GM12878 (cell line): ENCODE results near the gene CTSO. TPM values are rescaled to one million over a fixed set of nuclear protein-coding genes. Genes with fewer than 3 reads are reported as not detected.

Experiments used
- ATAC-seq: fragments of 200-7000 bp; cut with Tn5 transposase; 3 replicates; pipeline ENCODE4 v1.9.1; 2020; ENCODE audit warnings: mild to moderate bottlenecking, moderate library complexity
- BruUV-seq: library from RNA; stranded (reverse); fragments of 400-500 nt; replicated peaks from 2 replicates; lab custom pipeline; 2021; lab: Mats Ljungman, UMichigan
- CTCF ChIA-PET: fragments of 300-600 bp; sonication (Branson Sonifier 250); formaldehyde crosslinking; extraction: SDS; loops from one replicate; lab custom pipeline; 2021; ENCODE audit warnings: inconsistent platforms; lab: Yijun Ruan, JAX
- POLR2A ChIA-PET: fragments of 350-600 bp; formaldehyde crosslinking; extraction: SDS; loops from one replicate; lab custom pipeline; 2021; ENCODE audit warnings: inconsistent platforms; lab: Charles Lee
- RAD21 ChIA-PET: fragments of 300-600 bp; sonication (Branson Sonifier 250); formaldehyde crosslinking; loops from one replicate; lab custom pipeline; 2023; ENCODE audit warnings: antibody characterized with exemption; ENCODE audit not compliant: unreplicated experiment; lab: Charles Lee
- SMC1A ChIA-PET: fragments of 300-600 bp; sonication (Branson Sonifier 250); formaldehyde crosslinking; loops from one replicate; lab custom pipeline; 2023; ENCODE audit not compliant: unreplicated experiment, uncharacterized antibody; lab: Charles Lee
- DNase-seq: peaks from one replicate; pipeline ENCODE4 v3.0.0-alpha.2; 2011; ENCODE audit warnings: low read depth, low spot score
- FAIRE-seq: peaks from 3 replicates; lab custom pipeline; 2011; peaks lifted over from hg19 to GRCh38; lab: Jason Lieb, UNC
- H2AFZ ChIP-seq: 2 replicates; pipeline ENCODE4 v1.6.0; 2011; ENCODE audit warnings: low read depth, low read length, control low read depth; ENCODE audit not compliant: control insufficient read depth
- H3K27ac ChIP-seq: 2 replicates; pipeline ENCODE4 v1.5.1; 2011; ENCODE audit warnings: control low read depth; ENCODE audit not compliant: control insufficient read depth, insufficient read depth
- H3K27me3 ChIP-seq, 2 experiments: replicated peaks in 1 of 2; 2 replicates each; pipeline versions ENCODE4 v1.6.0 to v1.6.1; 2011; ENCODE audit warnings: low read length in 1 of 2; ENCODE audit not compliant: control insufficient read depth in 2 of 2, insufficient read depth in 2 of 2
- H3K36me3 ChIP-seq, 2 experiments: 2 replicates each; pipeline ENCODE4 v1.5.1; 2011; ENCODE audit warnings: low read length in 1 of 2; ENCODE audit not compliant: control insufficient read depth in 2 of 2, insufficient read depth in 2 of 2
- H3K4me1 ChIP-seq: 2 replicates; pipeline ENCODE4 v1.6.1; 2011; ENCODE audit warnings: mild to moderate bottlenecking, low read length, moderate library complexity, mixed read lengths; ENCODE audit not compliant: control insufficient read depth, insufficient read depth
- H3K4me2 ChIP-seq: 2 replicates; pipeline ENCODE4 v1.6.0; 2011; ENCODE audit warnings: control low read depth; ENCODE audit not compliant: control insufficient read depth, insufficient read depth
- H3K4me3 ChIP-seq: fragments of 200-600 bp; sonication (generic); 2 replicates; pipeline ENCODE4 v1.5.1; 2016
- H3K79me2 ChIP-seq: 2 replicates; pipeline ENCODE4 v1.6.0; 2011; ENCODE audit warnings: low read length; ENCODE audit not compliant: control insufficient read depth, insufficient read depth
- H3K9ac ChIP-seq: 2 replicates; pipeline ENCODE4 v1.8.0; 2011; ENCODE audit warnings: low read length, control low read depth, mixed read lengths; ENCODE audit not compliant: control insufficient read depth, insufficient read depth
- H3K9me3 ChIP-seq: replicated peaks from 3 replicates; pipeline ENCODE4 v1.5.1; 2011; ENCODE audit warnings: mild to moderate bottlenecking, low read length; ENCODE audit not compliant: control insufficient read depth, insufficient read depth
- H4K20me1 ChIP-seq: 2 replicates; pipeline ENCODE4 v1.6.0; 2011; ENCODE audit not compliant: control insufficient read depth, insufficient read depth
- BRCA1 ChIP-seq: IDR thresholded peaks from 2 replicates; pipeline ENCODE4 v1.6.1; 2011; ENCODE audit warnings: low read depth, low read length, improper control_type of control experiment
- CBFB ChIP-seq: IDR thresholded peaks from 2 replicates; pipeline ENCODE4 v1.6.1; 2016; ENCODE audit warnings: antibody characterized with exemption, low read depth
- E2F4 ChIP-seq: IDR thresholded peaks from 2 replicates; pipeline ENCODE4 v1.6.1; 2012; ENCODE audit warnings: low read depth, low read length, improper control_type of control experiment
- NR2C1 ChIP-seq: fragments of 450-650 bp; IDR thresholded peaks from 2 replicates; pipeline ENCODE4 v1.6.1; 2017; ENCODE audit warnings: antibody characterized with exemption, mild to moderate bottlenecking, moderate library complexity
- SIN3A ChIP-seq: IDR thresholded peaks from 2 replicates; pipeline ENCODE4 v1.6.1; 2012; ENCODE audit warnings: low read depth, low read length, improper control_type of control experiment
- TBL1XR1 ChIP-seq: IDR thresholded peaks from 2 replicates; pipeline ENCODE4 v1.6.1; 2012; ENCODE audit warnings: low read depth, low read length, improper control_type of control experiment
- YBX1 ChIP-seq: fragments of 450-650 bp; IDR thresholded peaks from 2 replicates; pipeline ENCODE4 v1.6.1; 2016; ENCODE audit warnings: antibody characterized with exemption
- WGBS: methylation state at CpG from one replicate; pipeline ENCODE4 v1.1.6; 2016; ENCODE audit warnings: low lambda C conversion rate; ENCODE audit not compliant: insufficient replicate concordance, insufficient coverage; ENCODE audit errors: missing lambda C conversion rate; 5-methylcytosine and 5-hydroxymethylcytosine counted together
- in situ Hi-C: fragments of 300-500 bp; cut with MboI; formaldehyde crosslinking; loops from 9 replicates; pipeline ENCODE4 v1.14.3; 2018; ENCODE audit warnings: mixed read lengths
- intact Hi-C: fragments of 100-400 bp; cut with micrococcal nuclease; formaldehyde crosslinking; loops from one replicate; pipeline ENCODE4 v1.14.2; 2022; ENCODE audit not compliant: unreplicated experiment
- polyA plus RNA-seq, 11 experiments: library from polyadenylated mRNA; depleted of rRNA in 4 of 11; unstranded in 6 of 11; stranded (reverse) in 5 of 11; fragments of >200 nt; fragmentation: Nextera tagmentation in 4 of 11; fragmentation: Illumina TruSeq in 1 of 11; extraction: Ambion mirVana in 4 of 11; extraction: Trizol in 1 of 11; gene quantifications; 1 replicate in 1 of 11; 2 replicates in 10 of 11; pipeline versions ENCODE4 v1.2.1 to v1.2.3, GENCODE V29; 2011 to 2016; ENCODE audit warnings: inconsistent platforms in 2 of 11, missing spikeins in 2 of 11, low read depth in 1 of 11
- total RNA-seq, 4 experiments: library from RNA; depleted of rRNA in 3 of 4; stranded (reverse); fragments of >200 nt in 3 of 4; fragmentation: Illumina TruSeq in 1 of 4; extraction: Trizol in 1 of 4; gene quantifications; 2 replicates each; pipeline versions ENCODE4 v1.2.1 to v1.2.3, GENCODE V29; 2013 to 2021
- TF ChIP-seq, protein P1 (sequence below): fragments of 450-650 bp; formaldehyde crosslinking; IDR thresholded peaks from 2 replicates; pipeline ENCODE4 v1.4.0; 2020; ENCODE audit warnings: mild to moderate bottlenecking, moderate library complexity

Gene CTSO
- total and polyA plus RNA-seq, 10 of the 15 experiments (the other 5 are each of a cell fraction or from before 2014, with no cell fraction given), result 3.9 to 9.7 (median 7.0) TPM

DNA sequence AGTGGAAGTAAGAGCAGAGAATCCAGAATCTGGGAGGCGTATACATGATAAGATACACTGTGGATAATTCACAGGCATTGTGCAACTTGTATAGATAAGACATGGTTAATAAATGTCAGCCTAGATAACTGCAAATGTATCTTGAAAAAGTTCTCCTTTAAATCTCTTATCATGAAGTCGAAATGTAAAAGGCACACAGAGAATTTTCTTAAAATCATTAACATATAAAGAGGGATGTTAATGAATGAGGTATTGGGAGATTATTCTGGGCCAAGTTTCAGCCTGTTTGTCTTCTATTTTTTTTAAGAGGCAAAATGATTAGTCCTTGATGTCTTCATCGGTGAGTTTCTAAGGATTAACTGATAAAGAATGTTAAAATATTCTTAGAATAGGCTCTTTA is 49.3 kb downstream of the CTSO start (continued):
- TF ChIP-seq, protein P1, sequence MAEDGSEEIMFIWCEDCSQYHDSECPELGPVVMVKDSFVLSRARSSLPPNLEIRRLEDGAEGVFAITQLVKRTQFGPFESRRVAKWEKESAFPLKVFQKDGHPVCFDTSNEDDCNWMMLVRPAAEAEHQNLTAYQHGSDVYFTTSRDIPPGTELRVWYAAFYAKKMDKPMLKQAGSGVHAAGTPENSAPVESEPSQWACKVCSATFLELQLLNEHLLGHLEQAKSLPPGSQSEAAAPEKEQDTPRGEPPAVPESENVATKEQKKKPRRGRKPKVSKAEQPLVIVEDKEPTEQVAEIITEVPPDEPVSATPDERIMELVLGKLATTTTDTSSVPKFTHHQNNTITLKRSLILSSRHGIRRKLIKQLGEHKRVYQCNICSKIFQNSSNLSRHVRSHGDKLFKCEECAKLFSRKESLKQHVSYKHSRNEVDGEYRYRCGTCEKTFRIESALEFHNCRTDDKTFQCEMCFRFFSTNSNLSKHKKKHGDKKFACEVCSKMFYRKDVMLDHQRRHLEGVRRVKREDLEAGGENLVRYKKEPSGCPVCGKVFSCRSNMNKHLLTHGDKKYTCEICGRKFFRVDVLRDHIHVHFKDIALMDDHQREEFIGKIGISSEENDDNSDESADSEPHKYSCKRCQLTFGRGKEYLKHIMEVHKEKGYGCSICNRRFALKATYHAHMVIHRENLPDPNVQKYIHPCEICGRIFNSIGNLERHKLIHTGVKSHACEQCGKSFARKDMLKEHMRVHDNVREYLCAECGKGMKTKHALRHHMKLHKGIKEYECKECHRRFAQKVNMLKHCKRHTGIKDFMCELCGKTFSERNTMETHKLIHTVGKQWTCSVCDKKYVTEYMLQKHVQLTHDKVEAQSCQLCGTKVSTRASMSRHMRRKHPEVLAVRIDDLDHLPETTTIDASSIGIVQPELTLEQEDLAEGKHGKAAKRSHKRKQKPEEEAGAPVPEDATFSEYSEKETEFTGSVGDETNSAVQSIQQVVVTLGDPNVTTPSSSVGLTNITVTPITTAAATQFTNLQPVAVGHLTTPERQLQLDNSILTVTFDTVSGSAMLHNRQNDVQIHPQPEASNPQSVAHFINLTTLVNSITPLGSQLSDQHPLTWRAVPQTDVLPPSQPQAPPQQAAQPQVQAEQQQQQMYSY, result no peak
- TF ChIP-seq CBFB (no peak), NR2C1 (no peak), SIN3A (no peak), YBX1 (no peak), BRCA1 (no peak)
- TF ChIP-seq, all 136 proteins: peak for 0

DNA sequence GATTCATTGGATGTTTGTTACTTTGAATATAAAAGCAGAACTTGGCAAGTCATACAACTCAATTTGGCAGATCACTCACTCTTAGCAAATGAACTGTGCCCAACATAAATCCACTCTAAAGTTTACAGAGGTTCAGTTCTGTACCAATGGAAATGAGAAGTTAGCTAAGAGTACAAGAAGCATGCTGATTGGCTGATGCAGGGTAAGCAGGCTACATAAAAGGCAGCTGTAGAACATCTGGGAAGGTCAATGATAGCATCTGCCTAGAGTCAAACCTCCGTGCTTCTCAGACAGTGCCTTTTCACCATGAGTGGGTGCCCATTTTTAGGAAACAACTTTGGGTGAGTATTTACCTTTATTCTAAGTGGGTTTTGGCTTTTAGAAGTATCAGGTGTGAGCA is 50.2 kb downstream of the CTSO start, which contains the start of gene TDO2:
TSS of gene TDO2 (plus strand) at position 244 of the 400 bp plus-strand sequence. CDS start at position 307, 63 bp downstream.
- RAD21 ChIA-PET, result interaction anchor here (1.2 kb wide), 1 partner anchor 14 kb away, joined by 5 read pairs; no protein-coding TSS in a partner anchor

More for the DNA sequence above, 50.2 kb downstream of the CTSO start, which contains the start of gene TDO2:
- TF ChIP-seq, protein P1, result no peak
- TF ChIP-seq TBL1XR1, result no peak
- no peak for TF ChIP-seq E2F4
- ChIA-PET CTCF (interaction anchor here (1.1 to 1.6 kb wide), 2 partner anchors 10 to 49 kb away, joined by 3 to 4 read pairs; no protein-coding TSS in a partner anchor), SMC1A (interaction anchor here (0.8 to 2.3 kb wide), 4 partner anchors 9 to 49 kb away, joined by 3 to 10 read pairs (median 6); no protein-coding TSS in a partner anchor), POLR2A (no interaction called here)
- no peak within 1 kb of the TSS for H3K27ac ChIP-seq
- H3K4me1 ChIP-seq, result peaks cover 3% of the 10 kb centered on the region; the same call in 1 of the 2 replicates
- H3K4me3 ChIP-seq, result no peak within 1 kb of the TSS
- intact Hi-C loops (no loop called here), in situ Hi-C loops (no loop called here)
- 21% methylated on average over 1 of the region's 1 CpG for WGBS
- no TSS peak for BruUV-seq
- no peaks in the 10 kb centered on the region for H3K9me3 ChIP-seq
- H3K9ac ChIP-seq, result no peak within 1 kb of the TSS
- H4K20me1 ChIP-seq, result no peaks in the 10 kb centered on the region
- no peaks in the 10 kb centered on the region for H3K79me2 ChIP-seq
- ATAC-seq (no peak), FAIRE-seq (no peak), DNase-seq (no peak)
- no peaks in the 10 kb centered on the region for H3K27me3 ChIP-seq
- no peak within 1 kb of the TSS for H3K4me2 ChIP-seq
- no peaks in the 10 kb centered on the region for H3K36me3 ChIP-seq
- H2AFZ ChIP-seq, result no peak within 1 kb of the TSS
